GM23338 (cell line): ENCODE results near the gene RAB11FIP4. TPM values are rescaled to one million over a fixed set of nuclear protein-coding genes. Genes with fewer than 3 reads are reported as not detected.

ENCODE experiments used
- ATAC-seq: fragments of 200-7000 bp; cut with Tn5 transposase; 3 replicates; pipeline ENCODE4 v1.9.1; 2020
- DNase-seq: peaks from one replicate; pipeline ENCODE4 v3.0.0-alpha.2; 2015; ENCODE audit warnings: low spot score
- H2AFZ ChIP-seq: fragments of 200-600 bp; sonication (generic); 2 replicates; pipeline ENCODE4 v1.8.0; 2016; ENCODE audit warnings: antibody characterized with exemption, mild to moderate bottlenecking, moderate library complexity
- H3F3A ChIP-seq: fragments of 200-600 bp; sonication (generic); replicated peaks from 2 replicates; pipeline ENCODE4 v1.8.0; 2017; ENCODE audit warnings: antibody characterized with exemption, mixed run types, low read depth
- H3K27ac ChIP-seq: fragments of 200-600 bp; sonication (generic); 2 replicates; pipeline ENCODE4 v1.6.1; 2016; ENCODE audit warnings: low read depth
- H3K27me3 ChIP-seq: fragments of 200-600 bp; sonication (generic); 2 replicates; pipeline ENCODE4 v1.8.0; 2016; ENCODE audit warnings: mild to moderate bottlenecking, mixed run types, moderate library complexity; ENCODE audit not compliant: insufficient read depth
- H3K36me3 ChIP-seq: fragments of 200-600 bp; sonication (generic); 2 replicates; pipeline ENCODE4 v1.8.0; 2016; ENCODE audit warnings: mild to moderate bottlenecking; ENCODE audit not compliant: insufficient read depth
- H3K4me1 ChIP-seq: fragments of 200-600 bp; sonication (generic); 2 replicates; pipeline ENCODE4 v1.8.0; 2016; ENCODE audit warnings: mild to moderate bottlenecking, moderate library complexity; ENCODE audit not compliant: insufficient read depth
- H3K4me2 ChIP-seq: fragments of 200-600 bp; sonication (generic); 2 replicates; pipeline ENCODE4 v1.7.1; 2017; ENCODE audit warnings: mixed run types
- H3K4me3 ChIP-seq: fragments of 200-600 bp; sonication (generic); 2 replicates; pipeline ENCODE4 v1.6.1; 2016; ENCODE audit warnings: mixed run types
- H3K79me2 ChIP-seq: fragments of 200-600 bp; sonication (generic); replicated peaks from 2 replicates; pipeline ENCODE4 v1.8.0; 2017; ENCODE audit warnings: mild to moderate bottlenecking; ENCODE audit not compliant: insufficient read depth
- H3K9me2 ChIP-seq: fragments of 200-600 bp; sonication (generic); 2 replicates; pipeline ENCODE4 v1.8.0; 2017; ENCODE audit not compliant: insufficient read depth
- H4K20me1 ChIP-seq: fragments of 200-600 bp; sonication (generic); replicated peaks from 2 replicates; pipeline ENCODE4 v1.8.0; 2017; ENCODE audit warnings: mild to moderate bottlenecking; ENCODE audit not compliant: insufficient read depth
- H3K27ac Mint-ChIP-seq: 2 replicates; pipeline ENCODE4 v1.8.0; 2020; ENCODE audit warnings: inconsistent platforms, mild to moderate bottlenecking, moderate library complexity, mixed read lengths
- H3K27me3 Mint-ChIP-seq: 3 replicates; pipeline ENCODE4 v1.8.0; 2022; ENCODE audit warnings: low read depth, mild to moderate bottlenecking, moderate library complexity, mixed read lengths, inconsistent platforms; ENCODE audit not compliant: insufficient read depth, poor library complexity
- H3K36me3 Mint-ChIP-seq: 3 replicates; pipeline ENCODE4 v1.8.0; 2021; ENCODE audit warnings: low read depth, mild to moderate bottlenecking, inconsistent platforms, moderate library complexity, mixed read lengths
- H3K4me1 Mint-ChIP-seq: 3 replicates; pipeline ENCODE4 v1.8.0; 2020; ENCODE audit warnings: mild to moderate bottlenecking, inconsistent platforms, mixed read lengths
- H3K4me3 Mint-ChIP-seq: 3 replicates; pipeline ENCODE4 v1.8.0; 2021; ENCODE audit warnings: moderate library complexity, mild to moderate bottlenecking, inconsistent platforms, mixed read lengths
- H3K9me3 Mint-ChIP-seq: 3 replicates; pipeline ENCODE4 v1.8.0; 2020; ENCODE audit warnings: moderate library complexity, mild to moderate bottlenecking, inconsistent platforms, mixed read lengths
- EZH2phosphoT487 ChIP-seq: fragments of 200-600 bp; sonication (generic); IDR thresholded peaks from one replicate; pipeline ENCODE4 v1.8.1; 2018; ENCODE audit warnings: antibody characterized with exemption; ENCODE audit not compliant: unreplicated experiment
- JUNB ChIP-seq: IDR thresholded peaks from one replicate; pipeline ENCODE4 v1.6.1; 2016; ENCODE audit warnings: antibody characterized with exemption; ENCODE audit not compliant: unreplicated experiment
- ZNF331 ChIP-seq: fragments of 250-450 bp; sonication (Bioruptor Pico); IDR thresholded peaks from 2 replicates; pipeline ENCODE4 v1.5.0; 2020; ENCODE audit warnings: low read depth, mild to moderate bottlenecking, moderate library complexity
- polyA plus RNA-seq: library from polyadenylated mRNA; unstranded; fragments of >200 nt; fragmentation: Nextera tagmentation; extraction: Ambion mirVana; gene quantifications from 2 replicates; pipeline ENCODE4 v1.2.1, GENCODE V29; 2016
- total RNA-seq: library from RNA; depleted of rRNA; stranded (reverse); fragments of >200 nt; shearing (Covaris generic); gene quantifications from 2 replicates; pipeline ENCODE4 v1.2.3, GENCODE V29; 2014
- TF ChIP-seq, protein P1 (sequence below): IDR thresholded peaks from 2 replicates; pipeline ENCODE4 v1.6.1; 2016; ENCODE audit warnings: antibody characterized with exemption
- TF ChIP-seq, protein P2 (sequence below): fragments of 250-450 bp; sonication (Bioruptor Pico); IDR thresholded peaks from 2 replicates; pipeline ENCODE4 v1.5.0; 2020; ENCODE audit warnings: mild to moderate bottlenecking, moderate library complexity

Gene RAB11FIP4
- total and polyA plus RNA-seq, 2 experiments from 2014 or later = 26.0 to 65.6 TPM

DNA sequence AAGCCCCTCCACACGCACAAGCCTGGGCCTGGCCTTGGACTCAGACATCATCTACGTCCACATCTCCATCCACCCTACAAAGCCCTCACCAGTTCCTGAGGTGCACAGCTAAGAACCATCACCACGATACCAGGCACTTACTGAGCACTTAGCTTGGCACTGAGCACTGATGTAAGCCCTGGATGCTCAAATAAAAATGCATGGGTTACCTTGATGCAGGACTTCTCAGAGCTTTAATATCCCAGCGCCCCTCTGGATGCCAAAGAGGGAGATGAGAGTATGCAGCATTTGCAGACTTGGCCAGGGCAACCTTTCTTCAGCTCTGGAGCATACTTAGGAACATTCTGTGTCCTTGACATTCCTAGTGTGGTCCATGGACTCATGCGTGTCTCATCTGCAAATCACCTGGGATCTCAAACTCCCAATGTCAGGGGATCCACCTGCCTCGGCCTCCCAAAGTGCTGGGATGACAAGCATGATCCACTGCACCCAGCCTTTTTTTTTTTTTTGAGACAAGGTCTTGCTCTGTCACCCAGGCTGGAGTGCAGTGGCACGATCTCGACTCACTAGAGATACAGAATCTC lies 69.8 kb downstream of the RAB11FIP4 start:
- Histone ChIP-seq H4K20me1 (no peaks in the 10 kb centered on the region), H2AFZ (no peak overlapping the region), H3K27me3 (no peaks in the 10 kb centered on the region), H3K4me2 (no peak overlapping the region), H3K27ac (no peak overlapping the region), H3K79me2 (no peaks in the 10 kb centered on the region), H3K4me1 (peaks cover 4% of the 10 kb centered on the region; the same call in 1 of the 2 replicates), H3K9me2 (no peaks in the 10 kb centered on the region), H3K4me3 (no peak overlapping the region), H3K36me3 (no peaks in the 10 kb centered on the region), H3F3A (no peaks in the 10 kb centered on the region)
- Mint-ChIP-seq H3K4me1 (peaks cover 10% of the 10 kb centered on the region), H3K36me3 (no peaks in the 10 kb centered on the region), H3K27ac (no peak overlapping the region), H3K27me3 (peaks cover 9% of the 10 kb centered on the region), H3K9me3 (no peaks in the 10 kb centered on the region; the same call in 2 of the 3 replicates), H3K4me3 (no peak overlapping the region)
- ATAC-seq (no peak), DNase-seq (no peak)
- TF ChIP-seq EZH2phosphoT487 = no peak
- TF ChIP-seq, protein P1, sequence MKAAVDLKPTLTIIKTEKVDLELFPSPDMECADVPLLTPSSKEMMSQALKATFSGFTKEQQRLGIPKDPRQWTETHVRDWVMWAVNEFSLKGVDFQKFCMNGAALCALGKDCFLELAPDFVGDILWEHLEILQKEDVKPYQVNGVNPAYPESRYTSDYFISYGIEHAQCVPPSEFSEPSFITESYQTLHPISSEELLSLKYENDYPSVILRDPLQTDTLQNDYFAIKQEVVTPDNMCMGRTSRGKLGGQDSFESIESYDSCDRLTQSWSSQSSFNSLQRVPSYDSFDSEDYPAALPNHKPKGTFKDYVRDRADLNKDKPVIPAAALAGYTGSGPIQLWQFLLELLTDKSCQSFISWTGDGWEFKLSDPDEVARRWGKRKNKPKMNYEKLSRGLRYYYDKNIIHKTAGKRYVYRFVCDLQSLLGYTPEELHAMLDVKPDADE = no peak
- no peak for TF ChIP-seq ZNF331 (CRISPR knock-in tag)
- TF ChIP-seq, protein P2, sequence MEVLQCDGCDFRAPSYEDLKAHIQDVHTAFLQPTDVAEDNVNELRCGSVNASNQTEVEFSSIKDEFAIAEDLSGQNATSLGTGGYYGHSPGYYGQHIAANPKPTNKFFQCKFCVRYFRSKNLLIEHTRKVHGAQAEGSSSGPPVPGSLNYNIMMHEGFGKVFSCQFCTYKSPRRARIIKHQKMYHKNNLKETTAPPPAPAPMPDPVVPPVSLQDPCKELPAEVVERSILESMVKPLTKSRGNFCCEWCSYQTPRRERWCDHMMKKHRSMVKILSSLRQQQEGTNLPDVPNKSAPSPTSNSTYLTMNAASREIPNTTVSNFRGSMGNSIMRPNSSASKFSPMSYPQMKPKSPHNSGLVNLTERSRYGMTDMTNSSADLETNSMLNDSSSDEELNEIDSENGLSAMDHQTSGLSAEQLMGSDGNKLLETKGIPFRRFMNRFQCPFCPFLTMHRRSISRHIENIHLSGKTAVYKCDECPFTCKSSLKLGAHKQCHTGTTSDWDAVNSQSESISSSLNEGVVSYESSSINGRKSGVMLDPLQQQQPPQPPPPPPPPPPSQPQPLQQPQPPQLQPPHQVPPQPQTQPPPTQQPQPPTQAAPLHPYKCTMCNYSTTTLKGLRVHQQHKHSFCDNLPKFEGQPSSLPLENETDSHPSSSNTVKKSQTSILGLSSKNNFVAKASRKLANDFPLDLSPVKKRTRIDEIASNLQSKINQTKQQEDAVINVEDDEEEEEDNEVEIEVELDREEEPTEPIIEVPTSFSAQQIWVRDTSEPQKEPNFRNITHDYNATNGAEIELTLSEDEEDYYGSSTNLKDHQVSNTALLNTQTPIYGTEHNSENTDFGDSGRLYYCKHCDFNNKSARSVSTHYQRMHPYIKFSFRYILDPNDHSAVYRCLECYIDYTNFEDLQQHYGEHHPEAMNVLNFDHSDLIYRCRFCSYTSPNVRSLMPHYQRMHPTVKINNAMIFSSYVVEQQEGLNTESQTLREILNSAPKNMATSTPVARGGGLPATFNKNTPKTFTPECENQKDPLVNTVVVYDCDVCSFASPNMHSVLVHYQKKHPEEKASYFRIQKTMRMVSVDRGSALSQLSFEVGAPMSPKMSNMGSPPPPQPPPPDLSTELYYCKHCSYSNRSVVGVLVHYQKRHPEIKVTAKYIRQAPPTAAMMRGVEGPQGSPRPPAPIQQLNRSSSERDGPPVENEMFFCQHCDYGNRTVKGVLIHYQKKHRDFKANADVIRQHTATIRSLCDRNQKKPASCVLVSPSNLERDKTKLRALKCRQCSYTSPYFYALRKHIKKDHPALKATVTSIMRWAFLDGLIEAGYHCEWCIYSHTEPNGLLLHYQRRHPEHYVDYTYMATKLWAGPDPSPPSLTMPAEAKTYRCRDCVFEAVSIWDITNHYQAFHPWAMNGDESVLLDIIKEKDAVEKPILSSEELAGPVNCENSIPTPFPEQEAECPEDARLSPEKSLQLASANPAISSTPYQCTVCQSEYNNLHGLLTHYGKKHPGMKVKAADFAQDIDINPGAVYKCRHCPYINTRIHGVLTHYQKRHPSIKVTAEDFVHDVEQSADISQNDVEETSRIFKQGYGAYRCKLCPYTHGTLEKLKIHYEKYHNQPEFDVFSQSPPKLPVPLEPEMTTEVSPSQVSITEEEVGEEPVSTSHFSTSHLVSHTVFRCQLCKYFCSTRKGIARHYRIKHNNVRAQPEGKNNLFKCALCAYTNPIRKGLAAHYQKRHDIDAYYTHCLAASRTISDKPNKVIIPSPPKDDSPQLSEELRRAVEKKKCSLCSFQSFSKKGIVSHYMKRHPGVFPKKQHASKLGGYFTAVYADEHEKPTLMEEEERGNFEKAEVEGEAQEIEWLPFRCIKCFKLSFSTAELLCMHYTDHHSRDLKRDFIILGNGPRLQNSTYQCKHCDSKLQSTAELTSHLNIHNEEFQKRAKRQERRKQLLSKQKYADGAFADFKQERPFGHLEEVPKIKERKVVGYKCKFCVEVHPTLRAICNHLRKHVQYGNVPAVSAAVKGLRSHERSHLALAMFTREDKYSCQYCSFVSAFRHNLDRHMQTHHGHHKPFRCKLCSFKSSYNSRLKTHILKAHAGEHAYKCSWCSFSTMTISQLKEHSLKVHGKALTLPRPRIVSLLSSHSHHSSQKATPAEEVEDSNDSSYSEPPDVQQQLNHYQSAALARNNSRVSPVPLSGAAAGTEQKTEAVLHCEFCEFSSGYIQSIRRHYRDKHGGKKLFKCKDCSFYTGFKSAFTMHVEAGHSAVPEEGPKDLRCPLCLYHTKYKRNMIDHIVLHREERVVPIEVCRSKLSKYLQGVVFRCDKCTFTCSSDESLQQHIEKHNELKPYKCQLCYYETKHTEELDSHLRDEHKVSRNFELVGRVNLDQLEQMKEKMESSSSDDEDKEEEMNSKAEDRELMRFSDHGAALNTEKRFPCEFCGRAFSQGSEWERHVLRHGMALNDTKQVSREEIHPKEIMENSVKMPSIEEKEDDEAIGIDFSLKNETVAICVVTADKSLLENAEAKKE (CRISPR knock-in tag) = no peak
- TF ChIP-seq JUNB = no peak
